Caco-2 (cell line): Measurements from ENCODE around the gene GALK2. TPM values are rescaled to one million over a fixed set of nuclear protein-coding genes. Genes with fewer than 3 reads are reported as not detected.

Source experiments
- BruUV-seq: library from RNA; stranded (reverse); fragments of 400-500 nt; replicated peaks from 2 replicates; lab custom pipeline; 2021; lab: Mats Ljungman, UMichigan
- CTCF ChIA-PET: fragments of 300-600 bp; sonication (Branson Sonifier 250); formaldehyde crosslinking; loops from one replicate; lab custom pipeline; 2022; ENCODE audit warnings: antibody characterized with exemption; lab: Charles Lee
- POLR2A ChIA-PET: fragments of 300-600 bp; sonication (Branson Sonifier 250); formaldehyde crosslinking; loops from one replicate; lab custom pipeline; 2022; ENCODE audit warnings: antibody characterized with exemption; lab: Charles Lee
- DNase-seq, 2 experiments: peaks; one replicate each; pipeline versions ENCODE4 v3.0.0 to v3.0.0-alpha.2; 2020 to 2022
- H3K27me3 ChIP-seq: replicated peaks from 2 replicates; pipeline ENCODE4 v1.6.0; 2011; ENCODE audit warnings: low read length; ENCODE audit not compliant: control insufficient read depth, insufficient read depth
- H3K36me3 ChIP-seq: 2 replicates; pipeline ENCODE4 v1.5.1; 2011; ENCODE audit warnings: low read length; ENCODE audit not compliant: control insufficient read depth, insufficient read depth
- H3K4me1 ChIP-seq: fragments of 250-450 bp; sonication (Bioruptor Pico); 2 replicates; pipeline ENCODE4 v1.5.1; 2020; ENCODE audit warnings: mild to moderate bottlenecking
- H3K4me3 ChIP-seq: 2 replicates; pipeline ENCODE4 v1.5.1; 2011; ENCODE audit warnings: low read depth, mild to moderate bottlenecking, control low read depth, low read length
- H3K9me3 ChIP-seq: fragments of 250-450 bp; sonication (Bioruptor Pico); 2 replicates; pipeline ENCODE4 v1.5.1; 2020; ENCODE audit warnings: mild to moderate bottlenecking, moderate library complexity
- H3K27ac Mint-ChIP-seq: one replicate; pipeline ENCODE4 v1.8.0; 2022; ENCODE audit warnings: mixed read lengths; ENCODE audit not compliant: unreplicated experiment
- H3K27me3 Mint-ChIP-seq: one replicate; pipeline ENCODE4 v1.8.0; 2022; ENCODE audit warnings: mixed read lengths; ENCODE audit not compliant: insufficient read depth, unreplicated experiment
- H3K36me3 Mint-ChIP-seq: one replicate; pipeline ENCODE4 v1.8.0; 2022; ENCODE audit warnings: mild to moderate bottlenecking, mixed read lengths; ENCODE audit not compliant: insufficient read depth, unreplicated experiment
- H3K4me1 Mint-ChIP-seq: one replicate; pipeline ENCODE4 v1.8.0; 2022; ENCODE audit warnings: low read depth, mixed read lengths; ENCODE audit not compliant: unreplicated experiment
- H3K4me3 Mint-ChIP-seq: one replicate; pipeline ENCODE4 v1.8.0; 2022; ENCODE audit warnings: mild to moderate bottlenecking, moderate library complexity, mixed read lengths; ENCODE audit not compliant: unreplicated experiment
- H3K9me3 Mint-ChIP-seq: one replicate; pipeline ENCODE4 v1.8.0; 2022; ENCODE audit warnings: mixed read lengths; ENCODE audit not compliant: unreplicated experiment
- CTCF ChIP-seq, 2 experiments: fragments of 200-600 bp in 1 of 2; IDR thresholded peaks; 1 replicate in 1 of 2; 2 replicates in 1 of 2; pipeline versions ENCODE4 v1.5.1 to v1.8.0; 2011 to 2022; ENCODE audit warnings: antibody characterized with exemption in 1 of 2, control low read depth in 1 of 2, inconsistent platforms in 1 of 2, low read depth in 1 of 2, low read length in 1 of 2, mild to moderate bottlenecking in 1 of 2, moderate library complexity in 1 of 2; ENCODE audit not compliant: insufficient read depth in 1 of 2, severe bottlenecking in 1 of 2, unreplicated experiment in 1 of 2
- intact Hi-C: fragments of 100-400 bp; cut with micrococcal nuclease; formaldehyde crosslinking; loops from one replicate; pipeline ENCODE4 v1.10.0; 2022; ENCODE audit not compliant: unreplicated experiment
- total RNA-seq: library from RNA; stranded (reverse); gene quantifications from 2 replicates; pipeline ENCODE4 v1.2.3, GENCODE V29; 2022

The GALK2 gene
- total RNA-seq, 1 experiment from 2014 or later = 25.5 TPM

GRCh38 chr15:49286649-49287404 is 116.8 kb downstream of the GALK2 start:
- no peaks in the 10 kb centered on the region; the same call in 1 of the 2 replicates for H3K36me3 ChIP-seq
- no peak for TF ChIP-seq CTCF (IDR thresholded peaks at IDR 0.05; ENCODE audit: insufficient read depth in 1 of 2, low read depth in 1 of 2, low read length in 1 of 2, severe bottlenecking in 1 of 2, unreplicated experiment in 1 of 2)
- no peak overlapping the region for H3K4me3 ChIP-seq
- no peaks in the 10 kb centered on the region for H3K27me3 Mint-ChIP-seq
- H3K4me3 Mint-ChIP-seq = no peak overlapping the region
- CTCF ChIA-PET = no interaction called here
- POLR2A ChIA-PET = no interaction called here
- intact Hi-C loops = no loop called here
- no peaks in the 10 kb centered on the region for H3K9me3 ChIP-seq
- peaks cover 16% of the 10 kb centered on the region for H3K36me3 Mint-ChIP-seq
- DNase-seq = no peak
- no peaks in the 10 kb centered on the region for H3K4me1 ChIP-seq
- no peaks in the 10 kb centered on the region for H3K4me1 Mint-ChIP-seq
- no peaks in the 10 kb centered on the region for H3K27me3 ChIP-seq
- H3K27ac Mint-ChIP-seq = no peak overlapping the region
- BruUV-seq = no TSS peak
- no peaks in the 10 kb centered on the region for H3K9me3 Mint-ChIP-seq

GRCh38 chr15:49287481-49287880 is 117.4 kb downstream of the GALK2 start:
- Mint-ChIP-seq H3K36me3 (peaks cover 12% of the 10 kb centered on the region), H3K27me3 (no peaks in the 10 kb centered on the region), H3K4me1 (no peaks in the 10 kb centered on the region), H3K4me3 (no peak overlapping the region), H3K9me3 (no peaks in the 10 kb centered on the region), H3K27ac (no peak overlapping the region)
- Histone ChIP-seq H3K27me3 (no peaks in the 10 kb centered on the region), H3K4me3 (no peak overlapping the region), H3K4me1 (no peaks in the 10 kb centered on the region), H3K36me3 (no peaks in the 10 kb centered on the region; the same call in 1 of the 2 replicates), H3K9me3 (no peaks in the 10 kb centered on the region)
- POLR2A ChIA-PET = no interaction called here
- DNase-seq = no peak
- no TSS peak for BruUV-seq
- CTCF ChIA-PET = no interaction called here
- no peak for TF ChIP-seq CTCF (IDR thresholded peaks at IDR 0.05; ENCODE audit: insufficient read depth in 1 of 2, low read depth in 1 of 2, low read length in 1 of 2, severe bottlenecking in 1 of 2, unreplicated experiment in 1 of 2)
- intact Hi-C loops = no loop called here

GRCh38 chr15:49288391-49288790 is 118.3 kb downstream of the GALK2 start:
- Histone ChIP-seq H3K36me3 (no peaks in the 10 kb centered on the region; the same call in 1 of the 2 replicates), H3K27me3 (no peaks in the 10 kb centered on the region), H3K9me3 (no peaks in the 10 kb centered on the region), H3K4me3 (no peak overlapping the region), H3K4me1 (no peaks in the 10 kb centered on the region)
- TF ChIP-seq CTCF (IDR thresholded peaks at IDR 0.05; ENCODE audit: insufficient read depth in 1 of 2, low read depth in 1 of 2, low read length in 1 of 2, severe bottlenecking in 1 of 2, unreplicated experiment in 1 of 2) = no peak
- POLR2A ChIA-PET = no interaction called here
- BruUV-seq = no TSS peak
- no peak for DNase-seq
- Mint-ChIP-seq H3K36me3 (peaks cover 7% of the 10 kb centered on the region), H3K9me3 (no peaks in the 10 kb centered on the region), H3K4me3 (no peak overlapping the region), H3K27ac (no peak overlapping the region), H3K27me3 (no peaks in the 10 kb centered on the region), H3K4me1 (no peaks in the 10 kb centered on the region)
- intact Hi-C loops = no loop called here
- CTCF ChIA-PET = no interaction called here
